Endometrial microvascular endothelial cells (primary cell): ENCODE data around the gene CDS2. TPM values are rescaled to one million over a fixed set of nuclear protein-coding genes. Genes with fewer than 3 reads are reported as not detected.

Experiments
- in situ Hi-C: cut with HindIII; loops from 2 replicates; pipeline ENCODE4 v1.10.0; 2017; ENCODE audit warnings: low sequenced_read_pairs, low pct_unique_long_range_greater_than_20kb; ENCODE audit errors: inconsistent ontology term
- total RNA-seq: library from RNA; depleted of rRNA; stranded (reverse); fragments of >200 nt; gene quantifications from one replicate; pipeline ENCODE4 v1.2.3, GENCODE V29; 2015; ENCODE audit errors: inconsistent ontology term

CDS2 gene
- total RNA-seq, 1 donor from 2014 or later, result 39.1 TPM

GRCh38 chr20:5146871-5147592, 20.2 kb downstream of the CDS2 start:
- in situ Hi-C loops, result no loop called here

- in situ Hi-C loops, result no loop called here
Observed at GRCh38 chr20:5148581-5148980, 21.8 kb downstream of the CDS2 start.

- in situ Hi-C loops, result no loop called here
Observed at GRCh38 chr20:5149892-5150225, 23.1 kb downstream of the CDS2 start.

GRCh38 chr20:5150226-5151076, 23.6 kb downstream of the CDS2 start:
- in situ Hi-C loops, result no loop called here

GRCh38 chr20:5153152-5153467, 26.3 kb downstream of the CDS2 start:
- in situ Hi-C loops, result no loop called here

GRCh38 chr20:5153612-5154542, 27.1 kb downstream of the CDS2 start:
- in situ Hi-C loops, result no loop called here

GRCh38 chr20:5154543-5154925, 27.7 kb downstream of the CDS2 start:
- in situ Hi-C loops, result no loop called here

- in situ Hi-C loops, result no loop called here
Observed at GRCh38 chr20:5155404-5155803, 28.6 kb downstream of the CDS2 start.

- in situ Hi-C loops, result no loop called here
Observed at GRCh38 chr20:5156675-5157448, 30.1 kb downstream of the CDS2 start.

- in situ Hi-C loops, result no loop called here
Observed at GRCh38 chr20:5159928-5160327, 33.1 kb downstream of the CDS2 start.

GRCh38 chr20:5160882-5161281, 34.1 kb downstream of the CDS2 start:
- in situ Hi-C loops, result no loop called here

- in situ Hi-C loops, result no loop called here
Observed at GRCh38 chr20:5161536-5162164, 34.8 kb downstream of the CDS2 start.

- in situ Hi-C loops, result no loop called here
Observed at GRCh38 chr20:5164645-5165625, 38.1 kb downstream of the CDS2 start.

- in situ Hi-C loops, result no loop called here
Observed at GRCh38 chr20:5168651-5169396, 42.0 kb downstream of the CDS2 start.

GRCh38 chr20:5170341-5170740, 43.5 kb downstream of the CDS2 start:
- in situ Hi-C loops, result no loop called here

- in situ Hi-C loops, result no loop called here
Observed at GRCh38 chr20:5171064-5171789, 44.4 kb downstream of the CDS2 start.
